ENCODE data around the gene ZMAT5. TPM values are rescaled to one million over a fixed set of nuclear protein-coding genes. Genes with fewer than 3 reads are reported as not detected.

The ZMAT5 gene
- total and polyA plus RNA-seq, 9 of the 15 experiments (the other 6 are each of a cell fraction or from before 2014, with no cell fraction given): 2.0 to 25.2 (median 11.9) TPM

DNA sequence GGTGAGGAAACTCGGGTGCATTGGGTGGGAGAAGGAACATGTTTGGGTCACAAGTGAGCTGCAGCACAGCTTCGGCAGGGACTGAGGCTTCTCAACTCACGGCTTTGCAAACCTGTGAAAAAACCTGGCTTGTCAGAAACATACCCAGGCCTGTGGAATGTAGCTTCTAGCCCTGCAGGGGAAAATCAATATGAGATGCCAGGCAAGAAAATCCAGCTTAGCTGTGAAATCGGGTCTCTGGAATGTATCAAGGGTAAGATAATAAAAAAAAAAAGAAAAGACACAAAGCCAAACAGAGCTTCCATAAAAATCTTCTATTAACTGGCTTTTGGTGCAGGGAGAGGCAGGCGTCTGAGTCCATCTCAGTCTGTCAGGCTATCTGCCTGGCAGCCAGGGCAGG, 28.9 kb upstream of the ZMAT5 start (continued):
- TF ChIP-seq, protein P1, sequence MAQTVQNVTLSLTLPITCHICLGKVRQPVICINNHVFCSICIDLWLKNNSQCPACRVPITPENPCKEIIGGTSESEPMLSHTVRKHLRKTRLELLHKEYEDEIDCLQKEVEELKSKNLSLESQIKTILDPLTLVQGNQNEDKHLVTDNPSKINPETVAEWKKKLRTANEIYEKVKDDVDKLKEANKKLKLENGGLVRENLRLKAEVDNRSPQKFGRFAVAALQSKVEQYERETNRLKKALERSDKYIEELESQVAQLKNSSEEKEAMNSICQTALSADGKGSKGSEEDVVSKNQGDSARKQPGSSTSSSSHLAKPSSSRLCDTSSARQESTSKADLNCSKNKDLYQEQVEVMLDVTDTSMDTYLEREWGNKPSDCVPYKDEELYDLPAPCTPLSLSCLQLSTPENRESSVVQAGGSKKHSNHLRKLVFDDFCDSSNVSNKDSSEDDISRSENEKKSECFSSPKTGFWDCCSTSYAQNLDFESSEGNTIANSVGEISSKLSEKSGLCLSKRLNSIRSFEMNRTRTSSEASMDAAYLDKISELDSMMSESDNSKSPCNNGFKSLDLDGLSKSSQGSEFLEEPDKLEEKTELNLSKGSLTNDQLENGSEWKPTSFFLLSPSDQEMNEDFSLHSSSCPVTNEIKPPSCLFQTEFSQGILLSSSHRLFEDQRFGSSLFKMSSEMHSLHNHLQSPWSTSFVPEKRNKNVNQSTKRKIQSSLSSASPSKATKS (CRISPR knock-in tag; IDR thresholded peaks at IDR 0.05): no peak
- TF ChIP-seq, protein P2, sequence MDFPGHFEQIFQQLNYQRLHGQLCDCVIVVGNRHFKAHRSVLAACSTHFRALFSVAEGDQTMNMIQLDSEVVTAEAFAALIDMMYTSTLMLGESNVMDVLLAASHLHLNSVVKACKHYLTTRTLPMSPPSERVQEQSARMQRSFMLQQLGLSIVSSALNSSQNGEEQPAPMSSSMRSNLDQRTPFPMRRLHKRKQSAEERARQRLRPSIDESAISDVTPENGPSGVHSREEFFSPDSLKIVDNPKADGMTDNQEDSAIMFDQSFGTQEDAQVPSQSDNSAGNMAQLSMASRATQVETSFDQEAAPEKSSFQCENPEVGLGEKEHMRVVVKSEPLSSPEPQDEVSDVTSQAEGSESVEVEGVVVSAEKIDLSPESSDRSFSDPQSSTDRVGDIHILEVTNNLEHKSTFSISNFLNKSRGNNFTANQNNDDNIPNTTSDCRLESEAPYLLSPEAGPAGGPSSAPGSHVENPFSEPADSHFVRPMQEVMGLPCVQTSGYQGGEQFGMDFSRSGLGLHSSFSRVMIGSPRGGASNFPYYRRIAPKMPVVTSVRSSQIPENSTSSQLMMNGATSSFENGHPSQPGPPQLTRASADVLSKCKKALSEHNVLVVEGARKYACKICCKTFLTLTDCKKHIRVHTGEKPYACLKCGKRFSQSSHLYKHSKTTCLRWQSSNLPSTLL (IDR thresholded peaks at IDR 0.05): no peak
- no peak for TF ChIP-seq LEF1 (IDR thresholded peaks at IDR 0.05)
- TF ChIP-seq SAFB (IDR thresholded peaks at IDR 0.05; ENCODE audit: borderline replicate concordance, low read depth, low read length): no peak
- TF ChIP-seq, protein P3, sequence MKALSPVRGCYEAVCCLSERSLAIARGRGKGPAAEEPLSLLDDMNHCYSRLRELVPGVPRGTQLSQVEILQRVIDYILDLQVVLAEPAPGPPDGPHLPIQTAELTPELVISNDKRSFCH (CRISPR knock-in tag; IDR thresholded peaks at IDR 0.05): no peak
- TF ChIP-seq, protein P3 (tag; IDR thresholded peaks at IDR 0.05): no peak
- TF ChIP-seq MBD2 (IDR thresholded peaks at IDR 0.05; ENCODE audit: borderline replicate concordance, low read depth): no peak
